IPS DF 6.9 (cell line): ENCODE data around the gene KBTBD3.
"Not testable (repeated sequence)": the region's sequence is repeated elsewhere in the genome, so short reads cannot be mapped to it uniquely, and the experiment has no call there.

Experiments used
- DNase-seq: peaks from one replicate; pipeline ENCODE4 v3.0.0-alpha.2; 2013; ENCODE audit warnings: low read depth, low spot score
- H3K27ac ChIP-seq: one replicate; pipeline ENCODE4 v1.5.1; 2013; ENCODE audit warnings: low read length, control low read depth
- H3K27me3 ChIP-seq: 2 replicates; pipeline ENCODE4 v1.6.1; 2013; ENCODE audit warnings: mild to moderate bottlenecking, low read length; ENCODE audit not compliant: control insufficient read depth, insufficient read depth
- H3K36me3 ChIP-seq: 2 replicates; pipeline ENCODE4 v1.6.1; 2013; ENCODE audit warnings: low read length; ENCODE audit not compliant: control insufficient read depth, insufficient read depth
- H3K4me1 ChIP-seq: 2 replicates; pipeline ENCODE4 v1.6.1; 2013; ENCODE audit warnings: low read length; ENCODE audit not compliant: control insufficient read depth, insufficient read depth
- H3K4me3 ChIP-seq: 2 replicates; pipeline ENCODE4 v1.5.1; 2013; ENCODE audit warnings: mild to moderate bottlenecking, low read length
- H3K9me3 ChIP-seq: 2 replicates; pipeline ENCODE4 v1.6.1; 2013; ENCODE audit warnings: low read length, inconsistent platforms; ENCODE audit not compliant: control insufficient read depth, insufficient read depth
- WGBS: extraction: QIAGEN DNeasy Blood & Tissue Kit; methylation state at CpG from one replicate; pipeline ENCODE4 v1.1.7; 2013; ENCODE audit warnings: mixed read lengths, missing lambda C conversion rate; ENCODE audit not compliant: insufficient read length, insufficient coverage; 5-methylcytosine and 5-hydroxymethylcytosine counted together

The KBTBD3 gene

DNA sequence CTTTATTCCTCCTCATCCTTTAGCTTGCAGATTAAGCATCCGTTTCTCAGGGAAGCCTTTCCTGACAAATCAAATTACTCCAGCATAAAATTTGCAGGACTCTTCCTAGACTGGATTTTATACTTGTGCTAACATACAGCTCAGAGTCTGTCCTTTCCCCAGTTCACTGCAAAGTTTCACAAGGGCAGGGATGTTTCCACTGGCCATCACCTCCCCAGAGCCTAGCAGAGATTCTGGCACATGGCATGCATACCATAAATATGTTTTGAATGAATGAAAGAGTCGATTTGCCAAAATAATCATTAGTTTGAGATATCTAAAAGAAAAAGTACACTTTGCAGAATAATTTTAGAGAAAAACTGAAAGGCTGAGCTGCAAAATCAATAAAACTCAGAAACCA, 65.7 kb downstream of the KBTBD3 start:
- Histone ChIP-seq H3K4me3 (no peak overlapping the region), H3K27me3 (no peaks in the 10 kb centered on the region), H3K36me3 (peaks cover 6% of the 10 kb centered on the region; the same call in 1 of the 2 replicates), H3K4me1 (no peaks in the 10 kb centered on the region; the same call in 1 of the 2 replicates), H3K27ac (no peak overlapping the region), H3K9me3 (no peaks in the 10 kb centered on the region)
- DNase-seq, result no peak
- WGBS, result no CpG with 5 or more reads among the region's 2 CpGs

DNA sequence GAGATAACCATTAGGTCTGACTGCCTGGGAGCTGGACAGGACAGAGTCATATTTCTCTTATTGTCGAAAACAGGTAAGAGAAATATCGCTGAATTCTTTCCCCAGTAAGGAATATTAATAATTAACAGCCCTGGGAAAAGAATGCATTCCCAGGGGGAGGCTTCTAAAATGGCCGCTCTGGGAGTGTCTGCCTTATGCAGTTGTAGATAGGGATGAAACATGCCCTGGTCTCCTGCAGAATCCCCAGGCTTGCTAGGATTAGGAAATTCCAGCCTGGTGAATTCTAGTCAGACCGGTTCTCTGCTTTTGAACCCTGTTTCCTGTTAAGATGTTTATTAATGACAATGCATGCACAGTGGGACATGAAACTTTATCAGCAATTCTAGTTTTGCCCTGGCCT, 74.1 kb downstream of the KBTBD3 start:
- H3K4me3 ChIP-seq, H3K36me3 ChIP-seq, H3K9me3 ChIP-seq, H3K27ac ChIP-seq, DNase-seq, H3K4me1 ChIP-seq, H3K27me3 ChIP-seq: not testable (repeated sequence)
- WGBS, result no CpG with 5 or more reads among the region's 4 CpGs

DNA sequence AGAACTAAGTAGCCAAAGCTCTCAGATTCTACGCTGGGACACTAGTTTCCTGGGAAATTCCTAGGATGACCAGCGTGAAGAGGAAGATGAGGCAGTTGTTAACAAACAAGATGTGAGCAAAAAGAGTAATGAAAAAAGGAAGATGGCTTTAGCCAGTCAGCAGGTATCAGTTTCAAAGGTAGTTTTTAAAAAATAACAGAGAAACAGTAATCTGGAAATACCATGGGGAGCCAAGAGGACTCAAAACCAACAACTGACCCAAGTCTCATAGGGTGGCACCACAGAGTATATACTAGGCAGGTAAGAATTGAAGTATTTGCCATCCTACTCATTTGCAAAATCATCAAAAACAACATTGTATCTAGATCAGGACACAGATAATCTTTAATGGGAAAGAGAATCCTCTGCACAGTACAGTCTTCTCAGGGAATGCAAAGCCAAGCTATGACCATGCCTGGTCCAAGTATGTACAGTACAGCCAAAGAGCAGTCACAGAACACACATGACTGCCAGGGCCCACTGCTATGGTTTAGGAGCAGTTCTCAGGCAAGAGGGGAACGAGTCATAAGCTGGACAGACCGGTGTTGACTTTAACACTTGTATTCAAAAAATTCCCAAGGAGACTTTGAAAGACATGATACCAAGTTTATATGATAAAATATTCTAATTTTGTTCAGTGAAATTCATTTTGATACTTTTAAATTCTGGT, 75.7 kb downstream of the KBTBD3 start:
- WGBS, result no CpG with 5 or more reads among the region's 4 CpGs
- Histone ChIP-seq H3K27ac (no peak overlapping the region), H3K27me3 (no peaks in the 10 kb centered on the region), H3K4me3 (no peak overlapping the region), H3K9me3 (no peaks in the 10 kb centered on the region), H3K4me1 (no peaks in the 10 kb centered on the region), H3K36me3 (no peaks in the 10 kb centered on the region)
- DNase-seq, result no peak
